B cell (primary cell): ENCODE results near the gene TFEC. TPM values are rescaled to one million over a fixed set of nuclear protein-coding genes. Genes with fewer than 3 reads are reported as not detected.

Experiments
- ATAC-seq: fragments of 200-7000 bp; cut with Tn5 transposase; one replicate; pipeline ENCODE4 v1.10.0; 2021; ENCODE audit warnings: low read depth, mild to moderate bottlenecking, moderate number of reproducible peaks, moderate library complexity
- CTCF ChIA-PET: fragments of 350-600 bp; sonication (Branson Sonifier 250); formaldehyde crosslinking; loops from one replicate; lab custom pipeline; 2021; ENCODE audit warnings: antibody characterized with exemption, inconsistent platforms; lab: Charles Lee
- POLR2A ChIA-PET: fragments of 350-600 bp; sonication (Branson Sonifier 250); formaldehyde crosslinking; loops from one replicate; lab custom pipeline; 2021; ENCODE audit warnings: antibody characterized with exemption; lab: Charles Lee
- DNase-seq: peaks from one replicate; pipeline ENCODE4 v3.0.0; 2013
- H2AFZ ChIP-seq: 2 replicates; pipeline ENCODE4 v1.6.1; 2012; ENCODE audit warnings: mild to moderate bottlenecking, low read depth, low read length; ENCODE audit not compliant: insufficient read depth, poor library complexity, severe bottlenecking
- H3K27ac ChIP-seq, 2 donors: 1 replicate in 1 of 2; 2 replicates in 1 of 2; pipeline ENCODE4 v1.5.1; 2012 to 2013; ENCODE audit warnings: low read length in 2 of 2, mild to moderate bottlenecking in 2 of 2, moderate library complexity in 1 of 2
- H3K27me3 ChIP-seq, 4 experiments: fragments of 200-600 bp in 1 of 4; sonication (generic) in 1 of 4; replicated peaks in 1 of 4; 1 replicate in 2 of 4; 2 replicates in 2 of 4; pipeline versions ENCODE4 v1.6.1 to v1.7.0; 2013 to 2016; ENCODE audit warnings: low read length in 3 of 4, mild to moderate bottlenecking in 2 of 4, mixed read lengths in 1 of 4, moderate library complexity in 1 of 4; ENCODE audit not compliant: insufficient read depth in 4 of 4, control insufficient read depth in 3 of 4; ENCODE audit errors: control extremely low read depth in 1 of 4
- H3K36me3 ChIP-seq, 2 experiments: replicated peaks in 1 of 2; 1 replicate in 1 of 2; 2 replicates in 1 of 2; pipeline versions ENCODE4 v1.6.1 to v1.7.1; 2013; ENCODE audit warnings: low read length in 1 of 2; ENCODE audit not compliant: insufficient read depth in 2 of 2, control insufficient read depth in 1 of 2; ENCODE audit errors: control extremely low read depth in 1 of 2, extremely low read depth in 1 of 2
- H3K4me1 ChIP-seq, 2 donors: fragments of 200-600 bp in 1 of 2; sonication (generic) in 1 of 2; 1 replicate in 1 of 2; 2 replicates in 1 of 2; pipeline versions ENCODE4 v1.5.1 to v1.6.1; 2013 to 2017; ENCODE audit warnings: low read length in 2 of 2; ENCODE audit not compliant: control insufficient read depth in 2 of 2, insufficient read depth in 2 of 2
- H3K4me2 ChIP-seq: replicated peaks from 2 replicates; pipeline ENCODE3; 2012; ENCODE audit warnings: mild to moderate bottlenecking, low read depth, low read length; ENCODE audit not compliant: poor library complexity, severe bottlenecking
- H3K4me3 ChIP-seq, 5 experiments: fragments of 200-600 bp in 1 of 5; sonication (generic) in 1 of 5; 1 replicate in 3 of 5; 2 replicates in 2 of 5; pipeline versions ENCODE4 v1.5.1 to v1.7.0; 2011 to 2016; ENCODE audit warnings: low read length in 4 of 5, mild to moderate bottlenecking in 4 of 5, low read depth in 2 of 5, control low read depth in 1 of 5, moderate library complexity in 1 of 5; ENCODE audit not compliant: insufficient read depth in 1 of 5; ENCODE audit errors: control extremely low read depth in 1 of 5, extremely low read depth in 1 of 5
- H3K79me2 ChIP-seq: fragments of 200-600 bp; sonication (generic); one replicate; pipeline ENCODE4 v1.6.0; 2016; ENCODE audit warnings: low read length; ENCODE audit not compliant: control insufficient read depth, insufficient read depth
- H3K9ac ChIP-seq: fragments of 200-600 bp; sonication (generic); 2 replicates; pipeline ENCODE4 v1.6.1; 2017; ENCODE audit warnings: mild to moderate bottlenecking, low read length, moderate library complexity
- H3K9me3 ChIP-seq, 3 donors: one replicate each; pipeline versions ENCODE4 v1.6.1 to v1.7.1; 2013; ENCODE audit warnings: low read length in 2 of 3; ENCODE audit not compliant: control insufficient read depth in 2 of 3, insufficient read depth in 1 of 3; ENCODE audit errors: control extremely low read depth in 1 of 3
- H4K20me1 ChIP-seq: 2 replicates; pipeline ENCODE4 v1.6.0; 2012; ENCODE audit warnings: mild to moderate bottlenecking, low read length; ENCODE audit not compliant: insufficient read depth, control insufficient read depth, poor library complexity, severe bottlenecking
- H3K27ac Mint-ChIP-seq: one replicate; pipeline ENCODE4 v1.8.0; 2021; ENCODE audit warnings: mixed read lengths
- H3K27me3 Mint-ChIP-seq: one replicate; pipeline ENCODE4 v1.8.0; 2021; ENCODE audit warnings: mixed read lengths
- H3K4me1 Mint-ChIP-seq: one replicate; pipeline ENCODE4 v1.8.0; 2021; ENCODE audit warnings: mixed read lengths
- H3K4me3 Mint-ChIP-seq: one replicate; pipeline ENCODE4 v1.8.0; 2021; ENCODE audit warnings: mixed read lengths
- H3K9me3 Mint-ChIP-seq: one replicate; pipeline ENCODE4 v1.8.0; 2022; ENCODE audit warnings: mixed read lengths; ENCODE audit not compliant: insufficient read depth
- EZH2 ChIP-seq: IDR thresholded peaks from 2 replicates; pipeline ENCODE4 v1.6.1; 2012; ENCODE audit warnings: borderline replicate concordance, low read depth, mild to moderate bottlenecking, moderate library complexity, low read length; ENCODE audit not compliant: insufficient read depth, poor library complexity, severe bottlenecking
- WGBS: methylation state at CpG from one replicate; pipeline ENCODE4 v1.1.5; 2013; ENCODE audit warnings: missing lambda C conversion rate; ENCODE audit not compliant: insufficient coverage; 5-methylcytosine and 5-hydroxymethylcytosine counted together
- intact Hi-C: fragments of 100-400 bp; cut with micrococcal nuclease; formaldehyde crosslinking; loops from one replicate; pipeline ENCODE4 v1.10.0; 2022
- polyA plus RNA-seq: library from polyadenylated mRNA; depleted of rRNA; stranded (reverse); fragments of >200 nt; gene quantifications from 2 replicates; pipeline ENCODE4 v1.2.3, GENCODE V29; 2012
- total RNA-seq, 2 donors: library from RNA; stranded (reverse); fragments of 120-200 nt in 1 of 2; gene quantifications; 1 replicate in 1 of 2; 2 replicates in 1 of 2; pipeline versions ENCODE4 v1.2.3 to v1.2.4, GENCODE V29; 2013 to 2022
- TF ChIP-seq, protein P1 (sequence below): fragments of 200-600 bp; IDR thresholded peaks from one replicate; pipeline ENCODE4 v1.8.0; 2022; ENCODE audit warnings: antibody characterized with exemption, mild to moderate bottlenecking

The TFEC gene
- total and polyA plus RNA-seq, 2 donors (not counting 1 experiment from before 2014, with no cell fraction given): 17.3 to 36.3 TPM

DNA sequence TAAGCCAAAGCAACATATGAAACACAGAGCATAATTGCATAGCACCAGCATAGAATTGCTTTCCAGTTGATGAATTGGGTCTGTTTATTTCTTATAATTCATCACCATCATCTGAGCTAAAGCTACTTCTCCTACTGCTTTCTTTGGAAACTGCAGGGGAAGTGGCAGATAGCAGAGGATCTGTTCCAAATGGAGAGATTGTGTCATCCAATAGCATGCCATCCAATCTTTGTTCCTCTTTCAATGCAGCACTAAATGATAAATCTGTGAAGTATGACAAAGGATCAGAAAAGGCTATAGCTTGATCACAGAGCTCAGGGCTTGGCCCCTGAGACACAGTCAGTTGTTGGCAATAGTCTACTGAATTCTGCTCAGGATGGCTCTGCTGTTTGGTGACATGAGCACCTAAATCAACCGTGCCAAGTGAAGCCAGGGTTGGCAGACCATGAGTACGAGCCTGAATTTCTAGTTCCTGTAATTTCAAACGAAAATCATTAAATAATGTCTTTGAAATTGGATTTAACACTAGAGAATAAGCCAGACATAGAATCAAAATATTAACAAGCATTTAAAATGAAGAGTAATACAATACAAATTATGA is 90.0 kb downstream of the TFEC start:
- intact Hi-C loops: no loop called here
- POLR2A ChIA-PET: no interaction called here
- Histone ChIP-seq H3K79me2 (no peaks in the 10 kb centered on the region), H3K9ac (no peak overlapping the region), H3K27me3 (no peaks in the 10 kb centered on the region), H3K4me1 (no peaks in the 10 kb centered on the region), H3K4me2 (no peak overlapping the region), H3K36me3 (no peaks in the 10 kb centered on the region), H2AFZ (no peak overlapping the region), H3K27ac (no peak overlapping the region), H3K4me3 (no peak overlapping the region), H4K20me1 (no peaks in the 10 kb centered on the region), H3K9me3 (no peaks in the 10 kb centered on the region)
- Mint-ChIP-seq H3K4me1 (no peaks in the 10 kb centered on the region), H3K9me3 (no peaks in the 10 kb centered on the region), H3K27me3 (no peaks in the 10 kb centered on the region), H3K4me3 (no peak overlapping the region), H3K27ac (no peak overlapping the region)
- WGBS: 100% methylated on average over 1 of the region's 3 CpGs
- DNase-seq: no peak
- no peak for TF ChIP-seq EZH2
- TF ChIP-seq, protein P1, sequence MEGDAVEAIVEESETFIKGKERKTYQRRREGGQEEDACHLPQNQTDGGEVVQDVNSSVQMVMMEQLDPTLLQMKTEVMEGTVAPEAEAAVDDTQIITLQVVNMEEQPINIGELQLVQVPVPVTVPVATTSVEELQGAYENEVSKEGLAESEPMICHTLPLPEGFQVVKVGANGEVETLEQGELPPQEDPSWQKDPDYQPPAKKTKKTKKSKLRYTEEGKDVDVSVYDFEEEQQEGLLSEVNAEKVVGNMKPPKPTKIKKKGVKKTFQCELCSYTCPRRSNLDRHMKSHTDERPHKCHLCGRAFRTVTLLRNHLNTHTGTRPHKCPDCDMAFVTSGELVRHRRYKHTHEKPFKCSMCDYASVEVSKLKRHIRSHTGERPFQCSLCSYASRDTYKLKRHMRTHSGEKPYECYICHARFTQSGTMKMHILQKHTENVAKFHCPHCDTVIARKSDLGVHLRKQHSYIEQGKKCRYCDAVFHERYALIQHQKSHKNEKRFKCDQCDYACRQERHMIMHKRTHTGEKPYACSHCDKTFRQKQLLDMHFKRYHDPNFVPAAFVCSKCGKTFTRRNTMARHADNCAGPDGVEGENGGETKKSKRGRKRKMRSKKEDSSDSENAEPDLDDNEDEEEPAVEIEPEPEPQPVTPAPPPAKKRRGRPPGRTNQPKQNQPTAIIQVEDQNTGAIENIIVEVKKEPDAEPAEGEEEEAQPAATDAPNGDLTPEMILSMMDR: no peak
- ATAC-seq: no peak
- CTCF ChIA-PET: no interaction called here

DNA sequence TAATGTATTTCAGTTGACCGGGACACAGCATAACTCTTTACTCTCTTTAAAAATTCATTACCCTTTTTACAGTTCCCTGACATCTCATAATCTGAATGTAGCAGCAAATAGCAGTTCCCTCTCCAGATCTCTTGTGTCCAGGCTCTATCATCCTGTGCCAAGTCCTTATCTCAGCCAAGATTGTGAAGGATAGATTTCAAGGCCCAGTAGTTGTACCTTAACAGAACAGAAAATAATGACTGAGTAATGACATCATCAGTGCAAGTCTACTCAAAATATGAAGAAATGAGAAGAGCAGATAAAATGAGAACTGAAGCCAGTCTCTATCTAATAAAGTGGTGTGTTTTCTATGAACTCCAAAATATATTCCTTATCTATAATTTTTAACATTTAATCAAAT is 92.6 kb downstream of the TFEC start:
- CTCF ChIA-PET: no interaction called here
- POLR2A ChIA-PET: no interaction called here
- no peak overlapping the region for H3K4me2 ChIP-seq

More for the DNA sequence above, 92.6 kb downstream of the TFEC start:
- intact Hi-C loops: no loop called here
- H3K79me2 ChIP-seq: no peaks in the 10 kb centered on the region
- no peaks in the 10 kb centered on the region for H3K4me1 Mint-ChIP-seq
- no peaks in the 10 kb centered on the region for H3K36me3 ChIP-seq
- no peaks in the 10 kb centered on the region for H3K4me1 ChIP-seq
- H4K20me1 ChIP-seq: no peaks in the 10 kb centered on the region
- no peaks in the 10 kb centered on the region for H3K27me3 ChIP-seq
- no peak for DNase-seq
- H3K27me3 Mint-ChIP-seq: no peaks in the 10 kb centered on the region
- H3K9me3 ChIP-seq: no peaks in the 10 kb centered on the region
- H3K4me3 Mint-ChIP-seq: no peak overlapping the region
- H3K27ac ChIP-seq: no peak overlapping the region
- no peak overlapping the region for H2AFZ ChIP-seq
- H3K9ac ChIP-seq: no peak overlapping the region
- TF ChIP-seq, protein P1: no peak
- TF ChIP-seq EZH2: no peak
- no peak overlapping the region for H3K4me3 ChIP-seq
- no peak for ATAC-seq
- no peak overlapping the region for H3K27ac Mint-ChIP-seq
- no peaks in the 10 kb centered on the region for H3K9me3 Mint-ChIP-seq
- WGBS: no CpG with 5 or more reads among the region's 1 CpG
